Measurements from ENCODE around the gene CERT1.
"Not testable (repeated sequence)": the region's sequence is repeated elsewhere in the genome, so short reads cannot be mapped to it uniquely, and the experiment has no call there.

The CERT1 gene, protein sequence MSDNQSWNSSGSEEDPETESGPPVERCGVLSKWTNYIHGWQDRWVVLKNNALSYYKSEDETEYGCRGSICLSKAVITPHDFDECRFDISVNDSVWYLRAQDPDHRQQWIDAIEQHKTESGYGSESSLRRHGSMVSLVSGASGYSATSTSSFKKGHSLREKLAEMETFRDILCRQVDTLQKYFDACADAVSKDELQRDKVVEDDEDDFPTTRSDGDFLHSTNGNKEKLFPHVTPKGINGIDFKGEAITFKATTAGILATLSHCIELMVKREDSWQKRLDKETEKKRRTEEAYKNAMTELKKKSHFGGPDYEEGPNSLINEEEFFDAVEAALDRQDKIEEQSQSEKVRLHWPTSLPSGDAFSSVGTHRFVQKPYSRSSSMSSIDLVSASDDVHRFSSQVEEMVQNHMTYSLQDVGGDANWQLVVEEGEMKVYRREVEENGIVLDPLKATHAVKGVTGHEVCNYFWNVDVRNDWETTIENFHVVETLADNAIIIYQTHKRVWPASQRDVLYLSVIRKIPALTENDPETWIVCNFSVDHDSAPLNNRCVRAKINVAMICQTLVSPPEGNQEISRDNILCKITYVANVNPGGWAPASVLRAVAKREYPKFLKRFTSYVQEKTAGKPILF

DNA sequence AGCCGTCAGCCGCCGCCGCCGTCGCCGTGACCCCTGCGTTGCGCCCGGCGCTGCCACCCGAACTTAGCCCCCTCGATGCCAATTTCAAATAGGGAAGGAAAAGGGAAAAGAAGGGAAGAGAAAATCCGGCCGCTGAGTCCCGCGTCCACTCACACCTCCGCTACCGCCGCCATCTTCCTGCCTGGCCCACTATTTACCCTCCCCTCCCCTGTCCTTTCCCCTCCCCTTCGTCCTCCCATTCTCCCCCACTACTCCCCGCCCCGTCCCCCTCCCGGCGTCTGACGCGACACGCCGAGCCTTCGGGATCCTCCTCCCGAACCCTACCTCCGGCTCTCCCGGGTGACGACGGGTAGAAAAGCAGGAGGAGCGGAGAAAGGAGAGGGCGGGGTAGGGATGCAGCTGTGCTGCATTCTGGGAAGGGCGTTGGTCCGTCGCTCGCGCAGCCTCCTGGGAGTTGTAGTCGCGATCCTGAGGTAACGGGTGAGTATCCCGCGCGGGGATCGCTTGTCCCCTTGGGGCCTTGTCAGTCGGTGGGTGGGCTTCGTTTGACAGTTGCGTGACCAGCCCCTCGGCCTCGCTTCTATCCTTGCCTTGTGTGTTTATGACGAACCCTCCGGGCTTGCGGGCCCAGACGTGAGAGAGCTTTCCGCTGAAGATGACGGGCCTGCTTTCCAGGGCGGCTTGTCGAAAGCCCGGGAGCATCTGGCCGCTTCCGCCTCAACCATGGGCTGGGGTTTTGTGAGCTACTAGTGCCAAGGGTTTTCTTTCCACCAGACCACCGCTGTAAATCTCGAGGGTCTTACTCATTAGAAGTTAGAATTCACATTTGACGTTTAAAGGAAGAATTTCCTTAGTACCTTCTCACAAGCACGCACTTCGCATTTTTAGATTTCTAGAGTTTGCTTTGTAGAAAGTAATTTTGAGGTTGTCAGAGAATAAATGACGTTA, at the start of gene CERT1, which contains the start of gene POLK:
TSS of gene CERT1 (minus strand) at position 195 of the 948 bp plus-strand sequence. CDS start 422 bp downstream, outside the sequence.
TSS of gene POLK (plus strand) at position 457 of the 948 bp plus-strand sequence.
- peak; percentile 96 to 97 for DNase-seq

DNA sequence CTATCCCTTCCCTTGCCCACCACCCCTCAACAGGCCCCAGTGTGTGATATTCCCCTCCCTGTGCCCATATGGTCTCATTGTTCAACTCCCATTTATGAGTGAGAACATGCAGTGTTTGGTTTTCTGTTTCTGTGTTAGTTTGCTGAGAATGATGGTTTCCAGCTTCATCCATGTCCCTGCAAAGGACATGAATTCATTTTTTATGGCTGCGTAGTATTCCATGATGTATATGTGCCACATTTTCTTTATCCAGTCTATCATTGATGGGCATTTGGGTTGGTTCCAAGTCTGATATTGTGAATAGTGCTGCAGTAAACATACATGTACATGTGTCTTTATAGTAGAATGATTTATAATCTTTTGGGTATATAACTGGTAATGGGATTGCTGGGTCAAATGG, 49.2 kb upstream of the CERT1 start:
- not testable (repeated sequence) for DNase-seq

GRCh38 chr5:75558981-75559632, 47.7 kb upstream of the CERT1 start:
- no peak for DNase-seq

DNA sequence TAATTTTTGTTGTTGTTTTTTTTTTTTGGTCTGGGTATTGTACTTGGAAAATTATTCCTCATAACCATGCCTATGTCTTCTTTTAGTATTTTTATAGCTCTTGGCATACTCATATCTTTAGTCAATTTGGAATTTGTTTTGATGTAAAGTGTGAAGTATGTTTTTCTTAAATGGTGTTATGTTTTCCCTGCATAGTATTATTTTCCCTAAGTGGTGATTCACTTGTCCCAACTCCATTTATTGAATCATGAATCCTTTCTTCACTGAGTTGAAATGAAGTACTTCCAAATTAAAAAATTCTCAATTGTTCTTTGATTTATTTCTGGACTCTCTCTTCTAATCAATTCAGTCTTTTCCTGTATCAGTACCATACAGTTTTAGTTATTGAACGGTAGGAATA, 46.8 kb upstream of the CERT1 start:
- DNase-seq: no peak

GRCh38 chr5:75553358-75553757, 41.9 kb upstream of the CERT1 start:
- no peak for DNase-seq

GRCh38 chr5:75552764-75553163, 41.3 kb upstream of the CERT1 start:
- no peak for DNase-seq

DNA sequence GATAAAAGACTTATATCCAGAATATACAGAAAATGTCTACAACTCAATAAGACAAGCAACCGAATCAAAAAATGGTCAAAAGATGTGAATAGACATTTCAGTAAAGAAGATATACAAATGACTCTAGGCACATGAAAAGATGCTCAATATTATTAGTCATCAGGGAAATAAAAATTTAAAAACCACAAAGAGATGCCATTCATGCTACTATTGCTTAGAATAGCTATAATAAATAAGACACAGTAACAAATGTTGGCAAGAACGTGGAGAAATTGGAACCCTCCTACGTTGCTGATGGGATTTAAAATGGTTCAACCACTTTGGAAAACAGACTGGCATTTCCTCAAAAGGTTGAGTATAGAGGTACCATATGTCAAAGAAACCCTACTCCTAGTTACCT, 40.0 kb upstream of the CERT1 start:
- DNase-seq: no peak

DNA sequence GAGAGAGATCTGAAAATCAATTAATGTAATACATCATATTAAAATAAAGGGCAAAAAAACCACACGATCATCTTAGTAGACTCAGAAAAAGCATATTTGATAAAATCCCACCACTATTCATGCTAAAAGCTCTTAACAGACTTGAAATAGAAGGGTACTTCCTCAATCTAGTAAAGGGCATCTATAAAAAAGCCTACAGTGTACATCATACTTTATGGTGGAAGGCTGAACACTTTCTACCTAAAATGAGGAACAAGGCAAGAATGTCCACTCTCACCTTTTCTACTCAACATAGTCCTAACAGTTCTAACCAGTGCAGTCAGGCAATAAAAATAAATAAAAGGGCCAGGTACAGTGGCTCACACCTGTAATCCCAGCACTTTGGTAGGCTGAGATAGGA, 39.2 kb upstream of the CERT1 start:
- DNase-seq: no peak

DNA sequence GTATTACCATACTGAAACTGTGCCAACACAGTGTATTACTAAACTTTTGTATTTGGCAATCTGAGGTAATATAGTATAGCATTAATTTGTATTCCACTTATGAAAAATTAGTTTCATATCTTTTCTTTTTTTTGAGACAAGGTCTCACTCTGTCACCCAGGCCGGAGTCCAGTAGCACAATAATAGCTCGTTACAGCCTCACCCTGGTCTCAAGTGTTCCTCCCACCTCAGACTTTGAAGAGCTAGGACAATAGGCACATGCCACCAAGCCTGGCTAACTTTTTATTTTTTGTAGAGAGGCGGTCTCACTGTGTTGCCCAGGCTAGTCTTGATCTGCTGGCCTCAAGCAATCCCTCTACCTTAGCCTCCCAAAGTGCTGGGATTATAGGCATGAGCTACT, 36.4 kb upstream of the CERT1 start:
- DNase-seq: no peak

DNA sequence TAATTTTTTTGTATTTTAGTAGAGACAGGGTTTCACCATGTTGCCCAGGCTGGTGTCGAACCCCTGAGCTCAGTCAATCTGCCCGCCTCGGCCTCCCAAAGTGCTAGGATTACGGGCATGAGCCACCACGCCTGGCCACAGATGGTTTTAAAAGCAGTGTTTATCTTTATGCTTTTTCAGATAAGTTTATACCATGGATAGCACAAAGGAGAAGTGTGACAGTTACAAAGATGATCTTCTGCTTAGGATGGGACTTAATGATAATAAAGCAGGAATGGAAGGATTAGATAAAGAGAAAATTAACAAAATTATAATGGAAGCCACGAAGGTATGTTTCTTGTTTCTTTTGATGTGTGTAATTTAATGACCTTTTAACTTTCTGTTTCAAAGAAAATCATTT, 35.4 kb upstream of the CERT1 start:
- DNase-seq: no peak

DNA sequence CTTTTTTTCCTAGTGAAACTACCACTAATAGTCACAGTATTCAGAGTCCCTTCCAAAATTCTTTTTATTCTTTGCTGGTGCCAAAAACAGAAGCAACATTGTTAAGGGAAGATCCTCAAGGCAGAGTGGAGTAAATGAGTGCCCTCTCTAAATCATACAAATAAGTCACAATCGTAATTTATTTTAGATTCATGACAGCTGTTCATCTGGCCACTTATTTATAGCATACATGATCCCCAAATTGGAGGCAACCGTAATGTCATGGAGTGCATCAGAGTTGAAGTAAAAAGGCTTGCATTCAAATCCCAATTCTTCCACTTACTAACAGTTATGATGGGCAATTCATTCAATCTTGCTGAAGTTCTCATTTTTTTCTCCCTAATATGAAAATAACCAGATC, 33.7 kb upstream of the CERT1 start:
- no peak for DNase-seq

DNA sequence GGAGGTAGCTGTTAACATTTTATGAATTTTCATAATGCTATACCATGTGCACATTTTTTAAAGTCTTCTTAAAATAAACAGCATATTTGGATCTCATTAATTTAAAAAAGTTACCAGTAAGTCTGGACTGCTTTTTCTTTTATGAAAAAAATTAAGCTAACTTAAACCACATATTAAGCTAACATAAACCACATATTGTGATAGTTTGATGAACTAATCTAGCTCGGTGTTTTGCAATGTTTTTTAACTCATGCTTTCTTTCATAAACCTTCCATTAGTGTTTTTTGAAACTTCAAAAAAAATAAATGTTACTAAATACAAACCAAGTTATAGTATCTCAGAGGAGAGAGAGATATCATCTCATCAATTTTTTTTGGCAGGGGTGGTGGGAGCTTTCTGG, 26.8 kb upstream of the CERT1 start:
- no peak for DNase-seq

GRCh38 chr5:75536694-75537360, 25.4 kb upstream of the CERT1 start:
- DNase-seq: no peak

GRCh38 chr5:75536147-75536546, 24.7 kb upstream of the CERT1 start:
- DNase-seq: no peak

- no peak for DNase-seq
Observed at GRCh38 chr5:75534734-75535133, 23.3 kb upstream of the CERT1 start.

GRCh38 chr5:75533716-75534115, 22.3 kb upstream of the CERT1 start:
- DNase-seq: not testable (repeated sequence)

DNA sequence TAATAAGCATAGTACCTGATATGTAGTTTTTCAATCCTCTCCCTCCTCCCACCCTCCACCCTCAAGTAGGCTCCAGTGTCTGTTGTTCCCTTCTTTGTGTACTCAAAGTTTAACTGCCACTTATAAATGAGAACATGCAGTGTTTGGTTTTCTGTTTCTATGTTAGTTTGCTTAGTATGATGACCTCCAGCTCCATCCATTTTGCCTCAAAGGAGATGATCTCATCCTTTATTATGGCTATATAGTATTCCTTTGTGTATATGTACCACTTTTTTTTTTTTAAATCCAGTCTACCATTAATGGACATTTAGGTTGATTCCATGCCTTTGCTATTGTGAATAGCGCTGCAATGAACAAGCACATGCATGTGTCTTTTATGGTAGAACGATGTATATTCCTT, 20.8 kb upstream of the CERT1 start:
- no peak for DNase-seq

DNA sequence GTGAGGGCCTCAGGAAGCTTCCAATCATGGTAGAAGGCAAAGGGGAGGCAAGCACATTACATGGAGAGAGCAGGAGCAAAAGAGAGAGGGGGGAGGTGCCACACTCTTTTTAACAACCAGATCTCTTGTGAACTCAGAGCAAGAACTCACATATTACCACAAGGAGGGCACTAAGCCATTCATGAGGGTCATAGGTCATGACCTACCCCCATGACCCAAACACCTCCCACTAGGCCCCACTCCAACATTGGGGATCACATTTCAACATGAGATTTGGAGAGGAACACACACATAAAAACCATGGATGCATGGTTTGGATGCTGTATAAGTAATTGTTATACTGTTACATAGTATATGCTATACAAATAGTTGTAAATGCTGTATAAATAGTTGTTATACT, 17.8 kb upstream of the CERT1 start:
- no peak for DNase-seq

DNA sequence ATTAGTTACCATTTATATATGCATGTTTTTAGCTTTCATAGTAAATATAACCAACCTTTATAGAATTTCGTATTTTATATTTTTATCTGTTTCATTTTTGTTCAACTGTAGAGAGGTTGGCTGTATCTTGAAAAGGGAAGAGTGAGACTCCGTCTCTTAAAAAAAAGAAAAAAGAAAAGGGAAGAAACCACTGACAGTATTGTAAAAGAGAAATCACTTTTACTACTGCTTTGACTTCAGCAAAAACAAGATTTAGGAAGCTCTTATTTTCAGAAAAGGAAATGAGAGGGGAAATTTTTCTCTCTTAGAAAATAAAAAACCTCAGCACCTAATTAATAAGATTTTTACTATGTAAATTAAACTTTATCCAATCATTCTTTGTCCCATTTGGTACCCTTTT, 14.6 kb upstream of the CERT1 start:
- no peak for DNase-seq

DNA sequence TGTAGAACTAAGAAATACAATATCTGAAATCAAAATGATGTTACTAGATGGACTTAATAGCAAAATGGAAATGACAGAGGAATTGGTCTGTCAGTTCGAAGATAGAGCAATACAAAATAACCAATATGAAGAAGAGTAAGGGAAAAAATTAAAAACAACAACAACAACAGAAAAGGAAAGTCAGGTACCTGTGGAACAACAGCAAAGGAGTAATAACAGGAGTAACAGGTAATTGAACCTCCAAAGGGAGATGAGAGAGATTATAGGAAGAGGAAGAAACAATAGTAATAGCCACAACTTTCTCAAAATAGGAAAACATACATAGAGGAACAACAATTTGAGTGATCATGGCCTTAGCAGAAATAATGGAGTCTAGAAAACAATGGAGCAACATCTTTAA, 13.9 kb upstream of the CERT1 start:
- DNase-seq: no peak

DNA sequence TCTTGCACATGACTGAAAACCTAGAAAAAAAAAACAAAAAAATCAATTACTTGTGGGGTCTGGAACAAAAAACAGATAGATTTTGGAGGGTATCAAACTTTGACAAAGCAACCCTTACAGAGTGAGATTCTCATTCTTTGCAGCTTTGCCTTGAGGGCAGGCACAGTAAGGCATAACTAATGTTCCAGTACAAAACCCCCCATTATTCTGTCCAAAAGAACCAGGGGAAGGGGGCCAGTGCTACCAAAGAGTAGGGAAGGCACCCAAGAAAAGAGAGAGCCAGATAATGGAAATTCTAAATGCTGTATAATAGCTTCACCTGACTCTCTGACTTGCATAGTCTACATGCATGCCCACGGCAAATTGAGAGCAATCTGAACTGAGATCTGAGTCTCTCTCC, 13.2 kb upstream of the CERT1 start:
- DNase-seq: no peak

- no peak for DNase-seq
Observed at GRCh38 chr5:75524071-75524470, 12.6 kb upstream of the CERT1 start.

Measured in activated CD4-positive, alpha-beta T cell treated with anti-CD3 and anti-CD28 coated beads, Interleukin-2, amount 50 U/mL, for 48 hours (primary cell).